Muscle layer of duodenum (tissue), 2 donors: ENCODE results near the gene ULK1.
"Not testable (repeated sequence)": the region's sequence is repeated elsewhere in the genome, so short reads cannot be mapped to it uniquely, and the experiment has no call there.

Experiments
- H3K27ac ChIP-seq: one replicate; pipeline ENCODE4 v1.7.0; 2013; ENCODE audit warnings: mild to moderate bottlenecking, low read length
- H3K27me3 ChIP-seq: one replicate; pipeline ENCODE4 v1.7.0; 2013; ENCODE audit warnings: low read depth, mild to moderate bottlenecking, control low read depth, low read length
- H3K36me3 ChIP-seq, 2 donors: one replicate each; pipeline ENCODE4 v1.7.0; 2013; ENCODE audit warnings: low read length in 2 of 2, control low read depth in 1 of 2, mild to moderate bottlenecking in 1 of 2; ENCODE audit not compliant: insufficient read depth in 2 of 2, control insufficient read depth in 1 of 2
- H3K4me1 ChIP-seq, 2 donors: one replicate each; pipeline ENCODE4 v1.7.0; 2013; ENCODE audit warnings: low read length in 2 of 2, mild to moderate bottlenecking in 2 of 2, control low read depth in 1 of 2, moderate library complexity in 1 of 2; ENCODE audit not compliant: insufficient read depth in 2 of 2, control insufficient read depth in 1 of 2
- H3K4me3 ChIP-seq, 2 donors: one replicate each; pipeline ENCODE4 v1.7.0; 2013; ENCODE audit warnings: low read length in 2 of 2, low read depth in 1 of 2, mild to moderate bottlenecking in 1 of 2
- H3K9me3 ChIP-seq, 2 donors: one replicate each; pipeline ENCODE4 v1.7.0; 2013; ENCODE audit warnings: low read length in 2 of 2, control low read depth in 1 of 2, mild to moderate bottlenecking in 1 of 2; ENCODE audit not compliant: control insufficient read depth in 1 of 2
- donor health status: healthy.

The ULK1 gene

GRCh38 chr12:131874972-131875371 lies 19.4 kb upstream of the ULK1 start:
- not testable (repeated sequence) for H3K9me3 ChIP-seq

GRCh38 chr12:131877216-131877615 lies 17.2 kb upstream of the ULK1 start:
- H3K4me3 ChIP-seq, H3K27ac ChIP-seq, H3K36me3 ChIP-seq, H3K4me1 ChIP-seq, H3K27me3 ChIP-seq, H3K9me3 ChIP-seq: not testable (repeated sequence)

More at GRCh38 chr12:131874972-131875371, 19.4 kb upstream of the ULK1 start:
- not testable (repeated sequence) for H3K4me1 ChIP-seq, H3K27me3 ChIP-seq, H3K27ac ChIP-seq, H3K36me3 ChIP-seq, H3K4me3 ChIP-seq

GRCh38 chr12:131878436-131878835 lies 16.0 kb upstream of the ULK1 start:
- H3K27me3 ChIP-seq, H3K9me3 ChIP-seq, H3K27ac ChIP-seq, H3K36me3 ChIP-seq, H3K4me1 ChIP-seq, H3K4me3 ChIP-seq: not testable (repeated sequence)

GRCh38 chr12:131882804-131883520 lies 11.5 kb upstream of the ULK1 start:
- Histone ChIP-seq H3K36me3 (no peaks in the 10 kb centered on the region), H3K9me3 (peaks cover 0 to 7% of the 10 kb centered on the region in 2 donors), H3K27me3 (no peaks in the 10 kb centered on the region), H3K27ac (no peak overlapping the region), H3K4me3 (no peak overlapping the region), H3K4me1 (no peaks in the 10 kb centered on the region)

GRCh38 chr12:131883521-131883900 lies 10.9 kb upstream of the ULK1 start:
- Histone ChIP-seq H3K4me3 (no peak overlapping the region), H3K36me3 (no peaks in the 10 kb centered on the region), H3K9me3 (peaks cover 0 to 7% of the 10 kb centered on the region in 2 donors), H3K27ac (no peak overlapping the region), H3K4me1 (no peaks in the 10 kb centered on the region), H3K27me3 (no peaks in the 10 kb centered on the region)

- not testable (repeated sequence) for H3K9me3 ChIP-seq, H3K27me3 ChIP-seq, H3K4me3 ChIP-seq, H3K4me1 ChIP-seq, H3K27ac ChIP-seq, H3K36me3 ChIP-seq
Measured at GRCh38 chr12:131885076-131885475, 9.3 kb upstream of the ULK1 start.

- no peaks in the 10 kb centered on the region for H3K36me3 ChIP-seq
- no peak overlapping the region for H3K4me3 ChIP-seq
- H3K27ac ChIP-seq: no peak overlapping the region
- H3K4me1 ChIP-seq: no peaks in the 10 kb centered on the region
- H3K9me3 ChIP-seq: peaks cover 0 to 7% of the 10 kb centered on the region in 2 donors
- H3K27me3 ChIP-seq: no peaks in the 10 kb centered on the region
Measured at GRCh38 chr12:131885543-131886057, 8.8 kb upstream of the ULK1 start.

GRCh38 chr12:131891722-131892121 lies 2.7 kb upstream of the ULK1 start:
- H3K36me3 ChIP-seq: not testable (repeated sequence)

GRCh38 chr12:131892711-131893604 lies 1.5 kb upstream of the ULK1 start:
- H3K36me3 ChIP-seq: peaks cover 0 to 4% of the 10 kb centered on the region in 2 donors
- peaks cover 10 to 22% of the 10 kb centered on the region in 2 donors for H3K4me1 ChIP-seq
- H3K4me3 ChIP-seq: no peak overlapping the region
- H3K9me3 ChIP-seq: no peaks in the 10 kb centered on the region
- H3K27ac ChIP-seq: no peak overlapping the region
- no peaks in the 10 kb centered on the region for H3K27me3 ChIP-seq

More at GRCh38 chr12:131891722-131892121, 2.7 kb upstream of the ULK1 start:
- H3K9me3 ChIP-seq, H3K27ac ChIP-seq, H3K27me3 ChIP-seq, H3K4me3 ChIP-seq: not testable (repeated sequence)
- H3K4me1 ChIP-seq: peaks cover 2 to 14% of the 10 kb centered on the region in 2 donors

GRCh38 chr12:131893605-131894312 lies 663 bp upstream of the ULK1 start:
- H3K9me3 ChIP-seq: no peaks in the 10 kb centered on the region
- peak overlapping the region in 1 of 2 donors; percentile 21 for H3K4me3 ChIP-seq
- H3K27ac ChIP-seq: no peak overlapping the region
- no peaks in the 10 kb centered on the region for H3K27me3 ChIP-seq
- H3K4me1 ChIP-seq: peaks cover 10 to 22% of the 10 kb centered on the region in 2 donors
- H3K36me3 ChIP-seq: peaks cover 0 to 4% of the 10 kb centered on the region in 2 donors
